GM23338 (cell line): ENCODE results near the gene MBD1. TPM values are rescaled to one million over a fixed set of nuclear protein-coding genes. Genes with fewer than 3 reads are reported as not detected.

Experiments used
- ATAC-seq: fragments of 200-7000 bp; cut with Tn5 transposase; 3 replicates; pipeline ENCODE4 v1.9.1; 2020
- DNase-seq: peaks from one replicate; pipeline ENCODE4 v3.0.0-alpha.2; 2015; ENCODE audit warnings: low spot score
- H2AFZ ChIP-seq: fragments of 200-600 bp; sonication (generic); 2 replicates; pipeline ENCODE4 v1.8.0; 2016; ENCODE audit warnings: antibody characterized with exemption, mild to moderate bottlenecking, moderate library complexity
- H3F3A ChIP-seq: fragments of 200-600 bp; sonication (generic); replicated peaks from 2 replicates; pipeline ENCODE4 v1.8.0; 2017; ENCODE audit warnings: antibody characterized with exemption, mixed run types, low read depth
- H3K27ac ChIP-seq: fragments of 200-600 bp; sonication (generic); 2 replicates; pipeline ENCODE4 v1.6.1; 2016; ENCODE audit warnings: low read depth
- H3K27me3 ChIP-seq: fragments of 200-600 bp; sonication (generic); 2 replicates; pipeline ENCODE4 v1.8.0; 2016; ENCODE audit warnings: mild to moderate bottlenecking, mixed run types, moderate library complexity; ENCODE audit not compliant: insufficient read depth
- H3K36me3 ChIP-seq: fragments of 200-600 bp; sonication (generic); 2 replicates; pipeline ENCODE4 v1.8.0; 2016; ENCODE audit warnings: mild to moderate bottlenecking; ENCODE audit not compliant: insufficient read depth
- H3K4me1 ChIP-seq: fragments of 200-600 bp; sonication (generic); 2 replicates; pipeline ENCODE4 v1.8.0; 2016; ENCODE audit warnings: mild to moderate bottlenecking, moderate library complexity; ENCODE audit not compliant: insufficient read depth
- H3K4me2 ChIP-seq: fragments of 200-600 bp; sonication (generic); 2 replicates; pipeline ENCODE4 v1.7.1; 2017; ENCODE audit warnings: mixed run types
- H3K4me3 ChIP-seq: fragments of 200-600 bp; sonication (generic); 2 replicates; pipeline ENCODE4 v1.6.1; 2016; ENCODE audit warnings: mixed run types
- H3K79me2 ChIP-seq: fragments of 200-600 bp; sonication (generic); replicated peaks from 2 replicates; pipeline ENCODE4 v1.8.0; 2017; ENCODE audit warnings: mild to moderate bottlenecking; ENCODE audit not compliant: insufficient read depth
- H3K9me2 ChIP-seq: fragments of 200-600 bp; sonication (generic); 2 replicates; pipeline ENCODE4 v1.8.0; 2017; ENCODE audit not compliant: insufficient read depth
- H4K20me1 ChIP-seq: fragments of 200-600 bp; sonication (generic); replicated peaks from 2 replicates; pipeline ENCODE4 v1.8.0; 2017; ENCODE audit warnings: mild to moderate bottlenecking; ENCODE audit not compliant: insufficient read depth
- H3K27ac Mint-ChIP-seq: 2 replicates; pipeline ENCODE4 v1.8.0; 2020; ENCODE audit warnings: inconsistent platforms, mild to moderate bottlenecking, moderate library complexity, mixed read lengths
- H3K27me3 Mint-ChIP-seq: 3 replicates; pipeline ENCODE4 v1.8.0; 2022; ENCODE audit warnings: low read depth, mild to moderate bottlenecking, moderate library complexity, mixed read lengths, inconsistent platforms; ENCODE audit not compliant: insufficient read depth, poor library complexity
- H3K36me3 Mint-ChIP-seq: 3 replicates; pipeline ENCODE4 v1.8.0; 2021; ENCODE audit warnings: low read depth, mild to moderate bottlenecking, inconsistent platforms, moderate library complexity, mixed read lengths
- H3K4me1 Mint-ChIP-seq: 3 replicates; pipeline ENCODE4 v1.8.0; 2020; ENCODE audit warnings: mild to moderate bottlenecking, inconsistent platforms, mixed read lengths
- H3K4me3 Mint-ChIP-seq: 3 replicates; pipeline ENCODE4 v1.8.0; 2021; ENCODE audit warnings: moderate library complexity, mild to moderate bottlenecking, inconsistent platforms, mixed read lengths
- H3K9me3 Mint-ChIP-seq: 3 replicates; pipeline ENCODE4 v1.8.0; 2020; ENCODE audit warnings: moderate library complexity, mild to moderate bottlenecking, inconsistent platforms, mixed read lengths
- EZH2 ChIP-seq: fragments of 200-600 bp; sonication (generic); IDR thresholded peaks from one replicate; pipeline ENCODE4 v1.8.0; 2017; ENCODE audit warnings: antibody characterized with exemption, mild to moderate bottlenecking, low read depth; ENCODE audit not compliant: unreplicated experiment
- NANOG ChIP-seq: IDR thresholded peaks from 2 replicates; pipeline ENCODE4 v1.6.1; 2016; ENCODE audit warnings: antibody characterized with exemption, borderline replicate concordance
- POLR2AphosphoS5 ChIP-seq: IDR thresholded peaks from 2 replicates; pipeline ENCODE4 v1.6.1; 2016; ENCODE audit warnings: antibody characterized with exemption, low read depth
- ZNF331 ChIP-seq: fragments of 250-450 bp; sonication (Bioruptor Pico); IDR thresholded peaks from 2 replicates; pipeline ENCODE4 v1.5.0; 2020; ENCODE audit warnings: low read depth, mild to moderate bottlenecking, moderate library complexity
- polyA plus RNA-seq: library from polyadenylated mRNA; unstranded; fragments of >200 nt; fragmentation: Nextera tagmentation; extraction: Ambion mirVana; gene quantifications from 2 replicates; pipeline ENCODE4 v1.2.1, GENCODE V29; 2016
- total RNA-seq: library from RNA; depleted of rRNA; stranded (reverse); fragments of >200 nt; shearing (Covaris generic); gene quantifications from 2 replicates; pipeline ENCODE4 v1.2.3, GENCODE V29; 2014
- TF ChIP-seq, protein P1 (sequence below): fragments of 250-450 bp; sonication (Bioruptor Pico); IDR thresholded peaks from 2 replicates; pipeline ENCODE4 v1.5.0; 2020; ENCODE audit warnings: mild to moderate bottlenecking, moderate library complexity
- TF ChIP-seq, protein P2 (sequence below): IDR thresholded peaks from 2 replicates; pipeline ENCODE4 v1.6.1; 2016; ENCODE audit warnings: antibody characterized with exemption
- TF ChIP-seq, protein P3 (sequence below), 2 experiments: fragments of 200-600 bp in 1 of 2; sonication (generic) in 1 of 2; conservative IDR thresholded peaks; 2 replicates each; pipeline versions ENCODE4 v1.5.1 to v1.6.1; 2016 to 2017; ENCODE audit warnings: antibody characterized with exemption in 2 of 2, low read depth in 2 of 2, mild to moderate bottlenecking in 2 of 2, moderate library complexity in 1 of 2

The MBD1 gene
- total and polyA plus RNA-seq, 2 experiments from 2014 or later = 17.0 to 43.5 TPM

DNA sequence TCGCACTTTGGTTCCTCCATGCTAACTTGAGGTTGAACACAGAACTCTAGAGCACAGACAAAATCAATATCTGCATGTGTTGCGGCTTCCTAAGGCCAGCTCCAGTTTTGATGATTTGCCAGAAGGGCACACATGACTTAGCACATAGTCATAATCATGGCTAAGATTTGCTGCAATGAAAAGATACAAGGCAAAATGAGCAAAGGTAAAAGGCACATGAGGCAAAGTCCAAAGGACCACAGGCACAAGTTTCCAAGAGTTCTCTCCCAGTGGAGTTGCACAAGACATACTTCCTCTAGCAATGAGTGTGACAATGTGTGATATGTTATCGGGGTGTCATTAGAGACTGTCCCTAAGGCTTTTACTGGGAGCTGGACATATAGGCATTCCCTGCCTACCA lies 30.3 kb upstream of the MBD1 start:
- H3K36me3 ChIP-seq = no peaks in the 10 kb centered on the region
- DNase-seq (no peak), ATAC-seq (no peak)
- peaks cover 11% of the 10 kb centered on the region for H3K27me3 Mint-ChIP-seq
- H3K27ac Mint-ChIP-seq = no peak overlapping the region
- peaks cover 22% of the 10 kb centered on the region for H3K27me3 ChIP-seq
- no peaks in the 10 kb centered on the region for H3K4me1 Mint-ChIP-seq
- H2AFZ ChIP-seq = no peak overlapping the region
- no peaks in the 10 kb centered on the region for H4K20me1 ChIP-seq
- H3K4me1 ChIP-seq = peaks cover 5% of the 10 kb centered on the region; the same call in 1 of the 2 replicates
- H3K9me2 ChIP-seq = no peaks in the 10 kb centered on the region
- no peaks in the 10 kb centered on the region for H3K36me3 Mint-ChIP-seq
- no peaks in the 10 kb centered on the region for H3F3A ChIP-seq
- H3K79me2 ChIP-seq = no peaks in the 10 kb centered on the region
- H3K27ac ChIP-seq = no peak overlapping the region
- H3K4me3 ChIP-seq = no peak overlapping the region
- TF ChIP-seq, protein P1, sequence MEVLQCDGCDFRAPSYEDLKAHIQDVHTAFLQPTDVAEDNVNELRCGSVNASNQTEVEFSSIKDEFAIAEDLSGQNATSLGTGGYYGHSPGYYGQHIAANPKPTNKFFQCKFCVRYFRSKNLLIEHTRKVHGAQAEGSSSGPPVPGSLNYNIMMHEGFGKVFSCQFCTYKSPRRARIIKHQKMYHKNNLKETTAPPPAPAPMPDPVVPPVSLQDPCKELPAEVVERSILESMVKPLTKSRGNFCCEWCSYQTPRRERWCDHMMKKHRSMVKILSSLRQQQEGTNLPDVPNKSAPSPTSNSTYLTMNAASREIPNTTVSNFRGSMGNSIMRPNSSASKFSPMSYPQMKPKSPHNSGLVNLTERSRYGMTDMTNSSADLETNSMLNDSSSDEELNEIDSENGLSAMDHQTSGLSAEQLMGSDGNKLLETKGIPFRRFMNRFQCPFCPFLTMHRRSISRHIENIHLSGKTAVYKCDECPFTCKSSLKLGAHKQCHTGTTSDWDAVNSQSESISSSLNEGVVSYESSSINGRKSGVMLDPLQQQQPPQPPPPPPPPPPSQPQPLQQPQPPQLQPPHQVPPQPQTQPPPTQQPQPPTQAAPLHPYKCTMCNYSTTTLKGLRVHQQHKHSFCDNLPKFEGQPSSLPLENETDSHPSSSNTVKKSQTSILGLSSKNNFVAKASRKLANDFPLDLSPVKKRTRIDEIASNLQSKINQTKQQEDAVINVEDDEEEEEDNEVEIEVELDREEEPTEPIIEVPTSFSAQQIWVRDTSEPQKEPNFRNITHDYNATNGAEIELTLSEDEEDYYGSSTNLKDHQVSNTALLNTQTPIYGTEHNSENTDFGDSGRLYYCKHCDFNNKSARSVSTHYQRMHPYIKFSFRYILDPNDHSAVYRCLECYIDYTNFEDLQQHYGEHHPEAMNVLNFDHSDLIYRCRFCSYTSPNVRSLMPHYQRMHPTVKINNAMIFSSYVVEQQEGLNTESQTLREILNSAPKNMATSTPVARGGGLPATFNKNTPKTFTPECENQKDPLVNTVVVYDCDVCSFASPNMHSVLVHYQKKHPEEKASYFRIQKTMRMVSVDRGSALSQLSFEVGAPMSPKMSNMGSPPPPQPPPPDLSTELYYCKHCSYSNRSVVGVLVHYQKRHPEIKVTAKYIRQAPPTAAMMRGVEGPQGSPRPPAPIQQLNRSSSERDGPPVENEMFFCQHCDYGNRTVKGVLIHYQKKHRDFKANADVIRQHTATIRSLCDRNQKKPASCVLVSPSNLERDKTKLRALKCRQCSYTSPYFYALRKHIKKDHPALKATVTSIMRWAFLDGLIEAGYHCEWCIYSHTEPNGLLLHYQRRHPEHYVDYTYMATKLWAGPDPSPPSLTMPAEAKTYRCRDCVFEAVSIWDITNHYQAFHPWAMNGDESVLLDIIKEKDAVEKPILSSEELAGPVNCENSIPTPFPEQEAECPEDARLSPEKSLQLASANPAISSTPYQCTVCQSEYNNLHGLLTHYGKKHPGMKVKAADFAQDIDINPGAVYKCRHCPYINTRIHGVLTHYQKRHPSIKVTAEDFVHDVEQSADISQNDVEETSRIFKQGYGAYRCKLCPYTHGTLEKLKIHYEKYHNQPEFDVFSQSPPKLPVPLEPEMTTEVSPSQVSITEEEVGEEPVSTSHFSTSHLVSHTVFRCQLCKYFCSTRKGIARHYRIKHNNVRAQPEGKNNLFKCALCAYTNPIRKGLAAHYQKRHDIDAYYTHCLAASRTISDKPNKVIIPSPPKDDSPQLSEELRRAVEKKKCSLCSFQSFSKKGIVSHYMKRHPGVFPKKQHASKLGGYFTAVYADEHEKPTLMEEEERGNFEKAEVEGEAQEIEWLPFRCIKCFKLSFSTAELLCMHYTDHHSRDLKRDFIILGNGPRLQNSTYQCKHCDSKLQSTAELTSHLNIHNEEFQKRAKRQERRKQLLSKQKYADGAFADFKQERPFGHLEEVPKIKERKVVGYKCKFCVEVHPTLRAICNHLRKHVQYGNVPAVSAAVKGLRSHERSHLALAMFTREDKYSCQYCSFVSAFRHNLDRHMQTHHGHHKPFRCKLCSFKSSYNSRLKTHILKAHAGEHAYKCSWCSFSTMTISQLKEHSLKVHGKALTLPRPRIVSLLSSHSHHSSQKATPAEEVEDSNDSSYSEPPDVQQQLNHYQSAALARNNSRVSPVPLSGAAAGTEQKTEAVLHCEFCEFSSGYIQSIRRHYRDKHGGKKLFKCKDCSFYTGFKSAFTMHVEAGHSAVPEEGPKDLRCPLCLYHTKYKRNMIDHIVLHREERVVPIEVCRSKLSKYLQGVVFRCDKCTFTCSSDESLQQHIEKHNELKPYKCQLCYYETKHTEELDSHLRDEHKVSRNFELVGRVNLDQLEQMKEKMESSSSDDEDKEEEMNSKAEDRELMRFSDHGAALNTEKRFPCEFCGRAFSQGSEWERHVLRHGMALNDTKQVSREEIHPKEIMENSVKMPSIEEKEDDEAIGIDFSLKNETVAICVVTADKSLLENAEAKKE (CRISPR knock-in tag) = no peak
- TF ChIP-seq ZNF331 (no peak), POLR2AphosphoS5 (no peak), NANOG (no peak), EZH2 (no peak)
- TF ChIP-seq, protein P2, sequence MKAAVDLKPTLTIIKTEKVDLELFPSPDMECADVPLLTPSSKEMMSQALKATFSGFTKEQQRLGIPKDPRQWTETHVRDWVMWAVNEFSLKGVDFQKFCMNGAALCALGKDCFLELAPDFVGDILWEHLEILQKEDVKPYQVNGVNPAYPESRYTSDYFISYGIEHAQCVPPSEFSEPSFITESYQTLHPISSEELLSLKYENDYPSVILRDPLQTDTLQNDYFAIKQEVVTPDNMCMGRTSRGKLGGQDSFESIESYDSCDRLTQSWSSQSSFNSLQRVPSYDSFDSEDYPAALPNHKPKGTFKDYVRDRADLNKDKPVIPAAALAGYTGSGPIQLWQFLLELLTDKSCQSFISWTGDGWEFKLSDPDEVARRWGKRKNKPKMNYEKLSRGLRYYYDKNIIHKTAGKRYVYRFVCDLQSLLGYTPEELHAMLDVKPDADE = no peak
- TF ChIP-seq, protein P3, sequence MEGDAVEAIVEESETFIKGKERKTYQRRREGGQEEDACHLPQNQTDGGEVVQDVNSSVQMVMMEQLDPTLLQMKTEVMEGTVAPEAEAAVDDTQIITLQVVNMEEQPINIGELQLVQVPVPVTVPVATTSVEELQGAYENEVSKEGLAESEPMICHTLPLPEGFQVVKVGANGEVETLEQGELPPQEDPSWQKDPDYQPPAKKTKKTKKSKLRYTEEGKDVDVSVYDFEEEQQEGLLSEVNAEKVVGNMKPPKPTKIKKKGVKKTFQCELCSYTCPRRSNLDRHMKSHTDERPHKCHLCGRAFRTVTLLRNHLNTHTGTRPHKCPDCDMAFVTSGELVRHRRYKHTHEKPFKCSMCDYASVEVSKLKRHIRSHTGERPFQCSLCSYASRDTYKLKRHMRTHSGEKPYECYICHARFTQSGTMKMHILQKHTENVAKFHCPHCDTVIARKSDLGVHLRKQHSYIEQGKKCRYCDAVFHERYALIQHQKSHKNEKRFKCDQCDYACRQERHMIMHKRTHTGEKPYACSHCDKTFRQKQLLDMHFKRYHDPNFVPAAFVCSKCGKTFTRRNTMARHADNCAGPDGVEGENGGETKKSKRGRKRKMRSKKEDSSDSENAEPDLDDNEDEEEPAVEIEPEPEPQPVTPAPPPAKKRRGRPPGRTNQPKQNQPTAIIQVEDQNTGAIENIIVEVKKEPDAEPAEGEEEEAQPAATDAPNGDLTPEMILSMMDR (conservative IDR thresholded peaks at IDR 0.05; ENCODE audit: low read depth in 2 of 2) = no peak
- H3K4me3 Mint-ChIP-seq = no peak overlapping the region
- H3K4me2 ChIP-seq = no peak overlapping the region
- H3K9me3 Mint-ChIP-seq = no peaks in the 10 kb centered on the region; the same call in 2 of the 3 replicates
